NCI-H2107 treated with DMSO at 0.1 percent for 48 hours (cell line): ENCODE measurements around the gene RAP1GAP2.
"Not testable (repeated sequence)": the region's sequence is repeated elsewhere in the genome, so short reads cannot be mapped to it uniquely, and the experiment has no call there.

Experiments used
- DNase-seq: peaks from one replicate; lab custom pipeline; 2025; ENCODE audit not compliant: unreplicated experiment; lab: John Stamatoyannopoulos, UW

The RAP1GAP2 gene

GRCh38 chr17:3015890-3016289, 219.7 kb downstream of the RAP1GAP2 start:
- no peak for DNase-seq

- no peak for DNase-seq
These were observed 221.7 kb downstream of the RAP1GAP2 start for GRCh38 chr17:3017936-3018335.

GRCh38 chr17:3019761-3020160, 223.5 kb downstream of the RAP1GAP2 start:
- no peak for DNase-seq

GRCh38 chr17:3020381-3020780, 224.1 kb downstream of the RAP1GAP2 start:
- DNase-seq, result no peak

- DNase-seq, result no peak
These were observed 226.0 kb downstream of the RAP1GAP2 start for GRCh38 chr17:3022197-3022596.

GRCh38 chr17:3024346-3024745, 228.1 kb downstream of the RAP1GAP2 start:
- DNase-seq, result no peak

GRCh38 chr17:3025421-3026124, 229.3 kb downstream of the RAP1GAP2 start:
- no peak for DNase-seq

- DNase-seq, result no peak
These were observed 230.1 kb downstream of the RAP1GAP2 start for GRCh38 chr17:3026125-3026855.

GRCh38 chr17:3026856-3027751, 230.9 kb downstream of the RAP1GAP2 start:
- no peak for DNase-seq

- no peak for DNase-seq
These were observed 231.7 kb downstream of the RAP1GAP2 start for GRCh38 chr17:3027786-3028532.

- DNase-seq, result no peak
These were observed 233.1 kb downstream of the RAP1GAP2 start for GRCh38 chr17:3029213-3029913.

- DNase-seq, result no peak
These were observed 233.9 kb downstream of the RAP1GAP2 start for GRCh38 chr17:3030096-3030495.

- DNase-seq, result not testable (repeated sequence)
These were observed 234.7 kb downstream of the RAP1GAP2 start for GRCh38 chr17:3030852-3031470.

- DNase-seq, result no peak
These were observed 236.3 kb downstream of the RAP1GAP2 start for GRCh38 chr17:3032258-3033247.

GRCh38 chr17:3033248-3033640, 237.0 kb downstream of the RAP1GAP2 start:
- no peak for DNase-seq

- no peak for DNase-seq
These were observed 237.7 kb downstream of the RAP1GAP2 start for GRCh38 chr17:3033741-3034577.

- no peak for DNase-seq
These were observed 238.3 kb downstream of the RAP1GAP2 start for GRCh38 chr17:3034578-3034920.
